Measurements from ENCODE around the gene IL25. TPM values are rescaled to one million over a fixed set of nuclear protein-coding genes. Genes with fewer than 3 reads are reported as not detected.

The IL25 gene
- total RNA-seq, 1 experiment from 2014 or later = not detected

GRCh38 chr14:23354990-23355389, 17.6 kb upstream of the IL25 start:
- POLR2A ChIA-PET (ENCODE audit: unreplicated experiment) = no interaction called here

GRCh38 chr14:23355871-23356435, 16.7 kb upstream of the IL25 start:
- intact Hi-C loops (cut with micrococcal nuclease; ENCODE audit: unreplicated experiment) = no loop called here
- H2AFZ ChIP-seq = no peak overlapping the region
- no peaks in the 10 kb centered on the region for H3K4me1 ChIP-seq (replicated peaks; ENCODE audit: insufficient read depth)
- POLR2A ChIA-PET (ENCODE audit: unreplicated experiment) = no interaction called here
- H3K4me3 ChIP-seq = no peak overlapping the region
- no peaks in the 10 kb centered on the region for H3K79me2 ChIP-seq (ENCODE audit: low read depth)
- H3K27ac ChIP-seq = no peak overlapping the region
- no peaks in the 10 kb centered on the region for H4K20me1 ChIP-seq (ENCODE audit: insufficient read depth)
- no peaks in the 10 kb centered on the region for H3K36me3 ChIP-seq (ENCODE audit: low read depth)
- no peak overlapping the region for H3K4me2 ChIP-seq
- peaks cover 65% of the 10 kb centered on the region for H3K27me3 ChIP-seq (ENCODE audit: insufficient read depth, low read depth)
- DNase-seq = no peak
- H3F3A ChIP-seq (ENCODE audit: insufficient read depth, low read depth) = no peaks in the 10 kb centered on the region
- H3K9me2 ChIP-seq (ENCODE audit: insufficient read depth) = no peaks in the 10 kb centered on the region
- H3K9me3 ChIP-seq (ENCODE audit: insufficient read depth, low read depth) = no peaks in the 10 kb centered on the region
- CTCF ChIA-PET = no interaction called here
- BruUV-seq (replicated peaks) = no TSS peak
- TF ChIP-seq EZH2 (IDR thresholded peaks at IDR 0.05; ENCODE audit: low read depth) = no peak
- TF ChIP-seq, protein P1, sequence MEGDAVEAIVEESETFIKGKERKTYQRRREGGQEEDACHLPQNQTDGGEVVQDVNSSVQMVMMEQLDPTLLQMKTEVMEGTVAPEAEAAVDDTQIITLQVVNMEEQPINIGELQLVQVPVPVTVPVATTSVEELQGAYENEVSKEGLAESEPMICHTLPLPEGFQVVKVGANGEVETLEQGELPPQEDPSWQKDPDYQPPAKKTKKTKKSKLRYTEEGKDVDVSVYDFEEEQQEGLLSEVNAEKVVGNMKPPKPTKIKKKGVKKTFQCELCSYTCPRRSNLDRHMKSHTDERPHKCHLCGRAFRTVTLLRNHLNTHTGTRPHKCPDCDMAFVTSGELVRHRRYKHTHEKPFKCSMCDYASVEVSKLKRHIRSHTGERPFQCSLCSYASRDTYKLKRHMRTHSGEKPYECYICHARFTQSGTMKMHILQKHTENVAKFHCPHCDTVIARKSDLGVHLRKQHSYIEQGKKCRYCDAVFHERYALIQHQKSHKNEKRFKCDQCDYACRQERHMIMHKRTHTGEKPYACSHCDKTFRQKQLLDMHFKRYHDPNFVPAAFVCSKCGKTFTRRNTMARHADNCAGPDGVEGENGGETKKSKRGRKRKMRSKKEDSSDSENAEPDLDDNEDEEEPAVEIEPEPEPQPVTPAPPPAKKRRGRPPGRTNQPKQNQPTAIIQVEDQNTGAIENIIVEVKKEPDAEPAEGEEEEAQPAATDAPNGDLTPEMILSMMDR (conservative IDR thresholded peaks at IDR 0.05) = no peak

More at GRCh38 chr14:23354990-23355389, 17.6 kb upstream of the IL25 start:
- no peaks in the 10 kb centered on the region for H3K79me2 ChIP-seq (ENCODE audit: low read depth)
- H3K9me2 ChIP-seq (ENCODE audit: insufficient read depth) = no peaks in the 10 kb centered on the region
- CTCF ChIA-PET = no interaction called here
- no peak overlapping the region for H3K4me3 ChIP-seq
- H3K36me3 ChIP-seq (ENCODE audit: low read depth) = no peaks in the 10 kb centered on the region
- intact Hi-C loops (cut with micrococcal nuclease; ENCODE audit: unreplicated experiment) = no loop called here
- peaks cover 73% of the 10 kb centered on the region for H3K27me3 ChIP-seq (ENCODE audit: insufficient read depth, low read depth)
- DNase-seq = no peak
- H3K27ac ChIP-seq = no peak overlapping the region
- no peak overlapping the region for H3K4me2 ChIP-seq
- H2AFZ ChIP-seq = no peak overlapping the region
- no TSS peak for BruUV-seq (replicated peaks)
- no peaks in the 10 kb centered on the region for H3K9me3 ChIP-seq (ENCODE audit: insufficient read depth, low read depth)
- no peaks in the 10 kb centered on the region for H3F3A ChIP-seq (ENCODE audit: insufficient read depth, low read depth)
- H4K20me1 ChIP-seq (ENCODE audit: insufficient read depth) = no peaks in the 10 kb centered on the region
- TF ChIP-seq, protein P1 (conservative IDR thresholded peaks at IDR 0.05) = no peak
- TF ChIP-seq EZH2 (IDR thresholded peaks at IDR 0.05; ENCODE audit: low read depth) = no peak
- no peaks in the 10 kb centered on the region for H3K4me1 ChIP-seq (replicated peaks; ENCODE audit: insufficient read depth)

- no peak overlapping the region for H3K4me3 ChIP-seq
- POLR2A ChIA-PET (ENCODE audit: unreplicated experiment) = no interaction called here
- H3K9me3 ChIP-seq (ENCODE audit: insufficient read depth, low read depth) = no peaks in the 10 kb centered on the region
- H3K79me2 ChIP-seq (ENCODE audit: low read depth) = no peaks in the 10 kb centered on the region
- CTCF ChIA-PET = no interaction called here
- TF ChIP-seq, protein P1 (conservative IDR thresholded peaks at IDR 0.05) = no peak
- no peak for TF ChIP-seq EZH2 (IDR thresholded peaks at IDR 0.05; ENCODE audit: low read depth)
- no peaks in the 10 kb centered on the region for H3F3A ChIP-seq (ENCODE audit: insufficient read depth, low read depth)
- H3K9me2 ChIP-seq (ENCODE audit: insufficient read depth) = no peaks in the 10 kb centered on the region
- no peak overlapping the region for H2AFZ ChIP-seq
- no peak for DNase-seq
- peaks cover 66% of the 10 kb centered on the region for H3K27me3 ChIP-seq (ENCODE audit: insufficient read depth, low read depth)
- no peaks in the 10 kb centered on the region for H4K20me1 ChIP-seq (ENCODE audit: insufficient read depth)
- H3K4me2 ChIP-seq = no peak overlapping the region
- H3K36me3 ChIP-seq (ENCODE audit: low read depth) = no peaks in the 10 kb centered on the region
- H3K27ac ChIP-seq = no peak overlapping the region
- no peaks in the 10 kb centered on the region for H3K4me1 ChIP-seq (replicated peaks; ENCODE audit: insufficient read depth)
- BruUV-seq (replicated peaks) = no TSS peak
- intact Hi-C loops (cut with micrococcal nuclease; ENCODE audit: unreplicated experiment) = no loop called here
Measured at GRCh38 chr14:23356662-23357061, 15.9 kb upstream of the IL25 start.
